Suprapubic skin (tissue), 4 donors: Measurements from ENCODE around the gene ARL6IP5.

ENCODE experiments used
- POLR2A ChIP-seq, 2 donors: fragments of 450-650 bp; IDR thresholded peaks; one replicate each; pipeline ENCODE4 v1.6.1; 2017; ENCODE audit warnings: antibody characterized with exemption in 2 of 2, mild to moderate bottlenecking in 2 of 2, moderate library complexity in 2 of 2
- POLR2AphosphoS5 ChIP-seq, 3 donors: sonication (generic); formaldehyde crosslinking; IDR thresholded peaks; one replicate each; pipeline ENCODE4 v1.6.1; 2017; ENCODE audit warnings: antibody characterized with exemption in 3 of 3
- TF ChIP-seq, protein P1 (sequence below), 2 donors: fragments of 200-600 bp in 1 of 2; fragments of 450-650 bp in 1 of 2; sonication (generic) in 1 of 2; IDR thresholded peaks; one replicate each; pipeline ENCODE4 v1.5.1; 2016 to 2019; ENCODE audit warnings: antibody characterized with exemption in 2 of 2, mild to moderate bottlenecking in 1 of 2, moderate library complexity in 1 of 2

DNA sequence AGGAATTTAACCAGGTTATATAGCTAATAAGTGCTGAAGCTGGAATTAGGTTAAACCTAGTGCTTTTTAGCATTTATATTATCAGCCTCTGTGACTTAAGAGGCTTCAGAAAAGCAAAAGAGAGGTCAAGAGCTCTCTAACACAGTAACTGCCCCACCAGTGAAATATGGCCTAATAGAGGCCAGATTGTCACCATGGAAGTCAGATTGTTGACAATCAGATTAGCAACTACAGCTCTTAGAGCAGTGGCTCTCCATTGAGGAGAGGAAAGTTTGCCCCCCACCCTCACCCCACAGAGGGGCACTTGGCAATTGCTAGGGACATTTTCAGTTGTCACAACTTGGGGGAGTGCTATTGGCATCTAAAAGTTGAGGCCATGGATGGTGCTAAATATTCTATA is 61.0 kb downstream of the ARL6IP5 start:
- TF ChIP-seq, protein P1, sequence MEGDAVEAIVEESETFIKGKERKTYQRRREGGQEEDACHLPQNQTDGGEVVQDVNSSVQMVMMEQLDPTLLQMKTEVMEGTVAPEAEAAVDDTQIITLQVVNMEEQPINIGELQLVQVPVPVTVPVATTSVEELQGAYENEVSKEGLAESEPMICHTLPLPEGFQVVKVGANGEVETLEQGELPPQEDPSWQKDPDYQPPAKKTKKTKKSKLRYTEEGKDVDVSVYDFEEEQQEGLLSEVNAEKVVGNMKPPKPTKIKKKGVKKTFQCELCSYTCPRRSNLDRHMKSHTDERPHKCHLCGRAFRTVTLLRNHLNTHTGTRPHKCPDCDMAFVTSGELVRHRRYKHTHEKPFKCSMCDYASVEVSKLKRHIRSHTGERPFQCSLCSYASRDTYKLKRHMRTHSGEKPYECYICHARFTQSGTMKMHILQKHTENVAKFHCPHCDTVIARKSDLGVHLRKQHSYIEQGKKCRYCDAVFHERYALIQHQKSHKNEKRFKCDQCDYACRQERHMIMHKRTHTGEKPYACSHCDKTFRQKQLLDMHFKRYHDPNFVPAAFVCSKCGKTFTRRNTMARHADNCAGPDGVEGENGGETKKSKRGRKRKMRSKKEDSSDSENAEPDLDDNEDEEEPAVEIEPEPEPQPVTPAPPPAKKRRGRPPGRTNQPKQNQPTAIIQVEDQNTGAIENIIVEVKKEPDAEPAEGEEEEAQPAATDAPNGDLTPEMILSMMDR (IDR thresholded peaks at IDR 0.05): no peak
- TF ChIP-seq POLR2A (IDR thresholded peaks at IDR 0.05) (no peak), POLR2AphosphoS5 (IDR thresholded peaks at IDR 0.05) (no peak)
